HG02571 (cell line): ENCODE measurements around the gene SIAH1.
"Not testable (repeated sequence)": the region's sequence is repeated elsewhere in the genome, so short reads cannot be mapped to it uniquely, and the experiment has no call there.

Experiments
- ATAC-seq: cut with Tn5 transposase; IDR thresholded peaks from one replicate; pipeline ENCODE4 v1.9.1; 2021; ENCODE audit warnings: mild to moderate bottlenecking, moderate library complexity; ENCODE audit not compliant: unreplicated experiment

SIAH1 gene

GRCh38 chr16:48393485-48394354 is 8.5 kb upstream of the SIAH1 start:
- no peak for ATAC-seq

- ATAC-seq, result no peak
Observed at GRCh38 chr16:48392407-48392806, 7.2 kb upstream of the SIAH1 start.

- no peak for ATAC-seq
Observed at GRCh38 chr16:48386559-48387312, 1.5 kb upstream of the SIAH1 start.

DNA sequence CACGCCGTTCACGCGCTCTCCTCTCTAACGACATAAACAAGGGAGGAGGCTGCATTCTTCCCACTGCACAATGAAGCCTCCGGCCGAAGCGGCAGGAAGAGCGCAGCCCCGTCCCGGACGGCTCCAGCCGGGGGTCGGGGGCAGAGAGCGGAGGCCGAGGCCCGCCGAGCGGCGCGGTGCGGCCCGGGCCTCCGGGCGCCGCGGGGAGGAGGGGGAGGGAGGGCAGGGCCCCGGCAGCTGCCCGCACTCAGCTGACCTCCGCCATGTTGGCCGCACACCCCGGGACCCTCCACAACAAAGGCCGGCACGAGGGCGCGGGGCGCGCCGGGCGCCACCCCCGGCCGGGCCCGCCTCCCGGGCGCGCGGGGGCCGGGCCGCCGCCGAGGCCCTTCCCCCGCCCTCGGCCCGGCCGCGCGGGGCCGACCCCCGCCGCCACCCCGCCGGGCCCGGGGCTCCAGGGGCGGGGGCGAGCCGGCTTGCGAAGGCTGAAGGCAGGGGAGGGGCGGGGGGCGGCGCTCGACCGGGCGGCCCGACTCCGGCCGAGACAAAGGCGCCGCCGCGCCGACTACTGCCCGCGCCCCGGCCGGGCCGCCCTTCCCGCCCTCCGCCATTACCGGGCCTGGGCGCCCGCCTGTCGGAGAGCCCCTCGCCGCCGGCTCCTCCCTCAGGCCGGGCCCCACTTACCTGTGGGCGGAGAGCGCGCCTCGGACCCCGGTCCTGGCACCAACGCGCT is 527 bp downstream of the SIAH1 start:
- ATAC-seq, result peak; percentile 53

GRCh38 chr16:48383877-48384519 is 1.2 kb downstream of the SIAH1 start:
- no peak for ATAC-seq

- no peak for ATAC-seq
Observed at GRCh38 chr16:48383009-48383876, 2.0 kb downstream of the SIAH1 start.

DNA sequence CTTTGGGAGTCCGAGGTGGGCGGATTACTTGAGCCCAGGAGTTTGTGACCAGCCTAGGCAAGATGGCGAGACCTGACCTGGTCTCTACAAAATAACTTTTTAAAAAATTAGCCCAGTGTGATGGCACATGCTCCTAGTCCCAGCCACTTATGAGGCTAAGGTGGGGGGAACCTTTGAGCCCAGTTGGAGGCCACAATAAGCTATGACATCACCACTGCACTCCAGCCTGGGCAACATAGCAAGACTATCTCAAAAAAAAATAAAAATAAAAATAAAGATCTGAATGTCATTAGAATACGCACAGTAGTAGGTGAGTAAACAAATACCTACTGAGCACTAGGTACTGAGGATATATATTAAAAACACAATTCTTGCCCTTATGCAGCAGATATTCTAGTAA is 3.1 kb downstream of the SIAH1 start:
- no peak for ATAC-seq

- no peak for ATAC-seq
Observed at GRCh38 chr16:48381201-48381600, 4.0 kb downstream of the SIAH1 start.

DNA sequence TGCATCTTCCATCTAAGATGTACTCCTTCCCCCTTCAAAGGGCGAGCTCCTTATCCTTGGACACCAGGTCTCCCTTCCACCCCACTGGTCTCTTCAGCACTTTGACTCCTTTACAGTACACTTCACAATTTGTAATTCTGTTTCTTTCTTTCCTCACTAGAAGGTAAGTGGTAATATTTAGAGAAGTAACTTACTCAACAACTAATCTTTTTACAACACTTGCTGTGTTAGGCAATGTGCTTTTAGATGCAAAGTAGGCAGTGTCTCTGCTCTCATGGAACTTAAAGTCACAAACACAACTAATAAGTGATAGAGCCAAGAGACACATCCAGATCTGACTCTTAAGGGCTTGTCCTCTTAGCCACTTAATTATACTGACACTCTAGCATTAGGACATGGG is 6.4 kb downstream of the SIAH1 start:
- no peak for ATAC-seq

GRCh38 chr16:48378276-48378675 is 6.9 kb downstream of the SIAH1 start:
- ATAC-seq, result no peak

- not testable (repeated sequence) for ATAC-seq
Observed at GRCh38 chr16:48377301-48377700, 7.9 kb downstream of the SIAH1 start.

DNA sequence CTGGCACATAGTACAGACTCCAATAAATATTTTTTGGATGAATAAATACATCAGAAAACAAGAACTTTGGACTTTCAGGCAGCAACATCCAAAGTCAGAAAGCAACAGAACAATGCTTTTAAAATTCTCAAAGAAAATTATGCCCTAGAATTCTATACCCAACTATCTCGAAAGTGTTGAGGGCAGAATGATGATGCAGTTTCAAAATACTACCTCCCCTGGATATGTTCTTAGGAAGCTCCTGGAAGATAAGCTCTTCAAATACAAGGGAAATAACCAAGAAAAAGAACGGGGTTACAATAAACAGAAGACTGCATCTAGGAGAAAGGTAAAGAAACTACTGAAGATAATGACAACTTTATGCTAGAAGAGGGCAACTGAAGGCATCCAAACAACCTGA is 11.0 kb downstream of the SIAH1 start:
- ATAC-seq, result no peak

GRCh38 chr16:48373258-48374029 is 11.8 kb downstream of the SIAH1 start:
- ATAC-seq, result no peak

GRCh38 chr16:48372744-48373143 is 12.5 kb downstream of the SIAH1 start:
- ATAC-seq, result no peak

DNA sequence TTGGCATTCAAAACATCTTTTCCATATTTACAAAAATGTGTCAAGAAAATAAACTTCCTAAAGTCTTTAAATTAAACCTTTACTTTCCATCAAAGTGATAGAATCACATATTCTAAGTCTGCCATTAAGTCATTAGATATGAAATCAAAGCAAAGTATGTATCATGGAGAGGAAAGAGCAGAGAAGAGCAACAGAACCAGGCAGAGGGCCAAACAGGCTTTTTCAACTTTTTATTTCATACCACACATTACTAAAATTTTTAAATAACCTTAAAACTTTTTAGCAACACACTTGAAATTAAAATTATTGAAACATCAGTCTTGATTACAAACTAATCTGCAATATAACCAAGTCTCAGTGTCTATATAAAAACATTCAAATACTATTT is 13.8 kb downstream of the SIAH1 start:
- no peak for ATAC-seq

GRCh38 chr16:48370668-48371392 is 14.4 kb downstream of the SIAH1 start:
- not testable (repeated sequence) for ATAC-seq

DNA sequence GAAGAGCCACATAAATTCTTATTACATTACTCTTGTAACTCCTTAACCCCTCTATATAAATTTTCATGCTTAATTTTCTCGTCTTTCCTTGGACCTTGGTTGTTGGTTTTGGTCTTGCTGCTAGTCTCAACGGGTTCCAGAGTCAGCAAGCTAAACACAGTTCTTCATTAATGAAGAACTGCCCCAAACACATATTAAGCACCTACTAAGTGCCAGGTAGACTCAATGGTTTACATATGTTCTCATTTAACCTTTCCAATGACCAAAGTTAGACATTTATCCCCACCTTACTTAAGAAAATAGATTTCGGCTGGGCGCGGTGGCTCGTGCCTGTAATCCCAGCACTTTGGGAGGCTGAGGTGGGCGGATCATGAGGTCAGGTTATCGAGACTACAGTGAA is 15.0 kb downstream of the SIAH1 start:
- no peak for ATAC-seq

- ATAC-seq, result no peak
Observed at GRCh38 chr16:48369765-48370164, 15.4 kb downstream of the SIAH1 start.
